KMS-11 (cell line): ENCODE results near the gene RAD54L.
"Not testable (repeated sequence)": the region's sequence is repeated elsewhere in the genome, so short reads cannot be mapped to it uniquely, and the experiment has no call there.

ENCODE experiments used
- H2AFZ ChIP-seq: fragments of 200-600 bp; sonication (generic); 2 replicates; pipeline ENCODE4 v1.6.1; 2016; ENCODE audit warnings: antibody characterized with exemption, mixed run types, low read depth
- H3K27ac ChIP-seq: fragments of 200-600 bp; sonication (generic); 2 replicates; pipeline ENCODE4 v1.6.1; 2016; ENCODE audit warnings: mild to moderate bottlenecking, mixed run types
- H3K27me3 ChIP-seq: fragments of 200-600 bp; sonication (generic); 2 replicates; pipeline ENCODE4 v1.6.1; 2017; ENCODE audit warnings: mild to moderate bottlenecking, low read depth, mixed run types, moderate library complexity; ENCODE audit not compliant: insufficient read depth
- H3K36me3 ChIP-seq: fragments of 200-600 bp; sonication (generic); 2 replicates; pipeline ENCODE4 v1.6.1; 2017; ENCODE audit warnings: mild to moderate bottlenecking, mixed run types; ENCODE audit not compliant: insufficient read depth
- H3K4me1 ChIP-seq: fragments of 200-600 bp; sonication (generic); 2 replicates; pipeline ENCODE4 v1.6.1; 2016; ENCODE audit warnings: mild to moderate bottlenecking, low read depth, mixed run types; ENCODE audit not compliant: poor library complexity, severe bottlenecking
- H3K4me2 ChIP-seq: fragments of 200-600 bp; sonication (generic); 2 replicates; pipeline ENCODE4 v1.7.0; 2016; ENCODE audit warnings: mild to moderate bottlenecking, mixed run types
- H3K4me3 ChIP-seq: fragments of 200-600 bp; sonication (generic); IDR thresholded peaks from 2 replicates; pipeline ENCODE4 v1.6.1; 2017; ENCODE audit warnings: low read depth, low read length, mixed read lengths; ENCODE audit not compliant: insufficient read depth
- H3K79me2 ChIP-seq: fragments of 200-600 bp; sonication (generic); 2 replicates; pipeline ENCODE4 v1.6.1; 2016; ENCODE audit warnings: low read depth, mixed run types; ENCODE audit not compliant: insufficient read depth
- H3K9ac ChIP-seq: fragments of 200-600 bp; sonication (generic); 2 replicates; pipeline ENCODE4 v1.6.1; 2016; ENCODE audit warnings: mild to moderate bottlenecking, mixed run types
- H4K20me1 ChIP-seq: fragments of 200-600 bp; sonication (generic); 2 replicates; pipeline ENCODE4 v1.6.1; 2016; ENCODE audit warnings: mild to moderate bottlenecking, mixed run types; ENCODE audit not compliant: insufficient read depth
- TF ChIP-seq, protein P1 (sequence below): fragments of 200-600 bp; sonication (generic); conservative IDR thresholded peaks from 2 replicates; pipeline ENCODE4 v1.6.1; 2017; ENCODE audit warnings: low read depth, mild to moderate bottlenecking, antibody characterized with exemption, low read length, moderate library complexity, mixed read lengths

Gene RAD54L

DNA sequence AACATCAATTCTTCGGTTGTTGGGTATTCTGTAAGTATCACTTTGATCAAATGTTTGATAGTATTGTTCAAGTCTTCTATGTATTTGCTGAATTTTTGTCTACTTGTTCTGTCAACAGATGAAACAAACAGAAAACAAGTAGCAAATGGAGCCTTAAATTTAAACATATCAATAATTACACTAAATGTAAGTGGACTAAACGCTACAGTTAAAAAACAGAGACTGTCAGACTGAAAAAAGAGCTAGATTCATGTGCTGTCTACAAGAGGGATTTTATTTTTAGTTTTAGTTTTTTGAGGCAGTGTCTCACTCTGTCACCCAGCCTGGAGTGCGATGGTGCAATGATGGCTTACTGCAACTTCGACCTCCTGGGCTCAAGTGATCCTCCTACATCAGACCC is 10.7 kb upstream of the RAD54L start:
- H3K79me2 ChIP-seq = no peaks in the 10 kb centered on the region
- H3K4me1 ChIP-seq = no peaks in the 10 kb centered on the region

GRCh38 chr1:46238865-46239264 is 8.7 kb upstream of the RAD54L start:
- not testable (repeated sequence) for H3K36me3 ChIP-seq, H3K4me3 ChIP-seq, H3K79me2 ChIP-seq, H3K27ac ChIP-seq, H3K9ac ChIP-seq, H4K20me1 ChIP-seq, H3K27me3 ChIP-seq, H2AFZ ChIP-seq, H3K4me1 ChIP-seq, H3K4me2 ChIP-seq

More for the DNA sequence above, 10.7 kb upstream of the RAD54L start:
- no peak overlapping the region for H3K27ac ChIP-seq
- TF ChIP-seq, protein P1, sequence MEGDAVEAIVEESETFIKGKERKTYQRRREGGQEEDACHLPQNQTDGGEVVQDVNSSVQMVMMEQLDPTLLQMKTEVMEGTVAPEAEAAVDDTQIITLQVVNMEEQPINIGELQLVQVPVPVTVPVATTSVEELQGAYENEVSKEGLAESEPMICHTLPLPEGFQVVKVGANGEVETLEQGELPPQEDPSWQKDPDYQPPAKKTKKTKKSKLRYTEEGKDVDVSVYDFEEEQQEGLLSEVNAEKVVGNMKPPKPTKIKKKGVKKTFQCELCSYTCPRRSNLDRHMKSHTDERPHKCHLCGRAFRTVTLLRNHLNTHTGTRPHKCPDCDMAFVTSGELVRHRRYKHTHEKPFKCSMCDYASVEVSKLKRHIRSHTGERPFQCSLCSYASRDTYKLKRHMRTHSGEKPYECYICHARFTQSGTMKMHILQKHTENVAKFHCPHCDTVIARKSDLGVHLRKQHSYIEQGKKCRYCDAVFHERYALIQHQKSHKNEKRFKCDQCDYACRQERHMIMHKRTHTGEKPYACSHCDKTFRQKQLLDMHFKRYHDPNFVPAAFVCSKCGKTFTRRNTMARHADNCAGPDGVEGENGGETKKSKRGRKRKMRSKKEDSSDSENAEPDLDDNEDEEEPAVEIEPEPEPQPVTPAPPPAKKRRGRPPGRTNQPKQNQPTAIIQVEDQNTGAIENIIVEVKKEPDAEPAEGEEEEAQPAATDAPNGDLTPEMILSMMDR = no peak
- H3K4me3 ChIP-seq = no peak overlapping the region
- H3K9ac ChIP-seq = no peak overlapping the region
- no peaks in the 10 kb centered on the region for H4K20me1 ChIP-seq
- no peak overlapping the region for H2AFZ ChIP-seq
- H3K27me3 ChIP-seq = no peaks in the 10 kb centered on the region
- no peak overlapping the region for H3K4me2 ChIP-seq
- H3K36me3 ChIP-seq = no peaks in the 10 kb centered on the region

- H3K36me3 ChIP-seq, H3K27me3 ChIP-seq, H3K4me3 ChIP-seq, H3K9ac ChIP-seq, H3K4me2 ChIP-seq, H3K27ac ChIP-seq, H3K79me2 ChIP-seq, H2AFZ ChIP-seq, H4K20me1 ChIP-seq: not testable (repeated sequence)
- peaks cover 11% of the 10 kb centered on the region for H3K4me1 ChIP-seq
These were observed 5.8 kb upstream of the RAD54L start for GRCh38 chr1:46241733-46242132.

GRCh38 chr1:46242918-46243317 is 4.6 kb upstream of the RAD54L start:
- no peak overlapping the region for H3K9ac ChIP-seq
- no peak overlapping the region for H2AFZ ChIP-seq
- peaks cover 14% of the 10 kb centered on the region for H3K4me1 ChIP-seq
- no peak overlapping the region for H3K4me3 ChIP-seq
- TF ChIP-seq, protein P1 = no peak
- H3K36me3 ChIP-seq = no peaks in the 10 kb centered on the region
- no peak overlapping the region for H3K27ac ChIP-seq
- no peaks in the 10 kb centered on the region for H4K20me1 ChIP-seq
- no peaks in the 10 kb centered on the region for H3K27me3 ChIP-seq
- no peak overlapping the region for H3K4me2 ChIP-seq
- H3K79me2 ChIP-seq = 0 out of 2 replicates have a peak, but pooled peaks cover under 1% of the 10 kb centered on the region

- not testable (repeated sequence) for H3K4me2 ChIP-seq, H4K20me1 ChIP-seq, H3K4me3 ChIP-seq, H3K9ac ChIP-seq, H3K27me3 ChIP-seq, H2AFZ ChIP-seq, H3K79me2 ChIP-seq, H3K36me3 ChIP-seq, H3K27ac ChIP-seq
- H3K4me1 ChIP-seq = peaks cover 19% of the 10 kb centered on the region
These were observed 3.7 kb upstream of the RAD54L start for GRCh38 chr1:46243831-46244230.

GRCh38 chr1:46244656-46245371 is 2.7 kb upstream of the RAD54L start:
- no peak overlapping the region for H3K4me3 ChIP-seq
- H3K9ac ChIP-seq = no peak overlapping the region
- TF ChIP-seq, protein P1 = peak; percentile 57
- H3K27ac ChIP-seq = no peak overlapping the region
- no peaks in the 10 kb centered on the region for H3K27me3 ChIP-seq
- no peaks in the 10 kb centered on the region for H3K36me3 ChIP-seq
- H2AFZ ChIP-seq = peak overlapping the region; percentile 66; the same call in 1 of the 2 replicates
- peaks cover 24% of the 10 kb centered on the region for H3K4me1 ChIP-seq
- no peaks in the 10 kb centered on the region for H4K20me1 ChIP-seq
- no peak overlapping the region for H3K4me2 ChIP-seq
- peaks cover 17% of the 10 kb centered on the region for H3K79me2 ChIP-seq

- not testable (repeated sequence) for H3K9ac ChIP-seq, H4K20me1 ChIP-seq, H3K27ac ChIP-seq, H3K27me3 ChIP-seq, H2AFZ ChIP-seq, H3K4me3 ChIP-seq, H3K4me2 ChIP-seq, H3K36me3 ChIP-seq
- H3K79me2 ChIP-seq = peaks cover 17% of the 10 kb centered on the region
- H3K4me1 ChIP-seq = peaks cover 24% of the 10 kb centered on the region
These were observed 1.4 kb upstream of the RAD54L start for GRCh38 chr1:46246136-46246535.
